ENCODE measurements around the gene NIM1K.
A peak's percentile ranks its signal among the peaks of the same experiment; 100 is the strongest.
"Not testable (repeated sequence)": the region's sequence is repeated elsewhere in the genome, so short reads cannot be mapped to it uniquely, and the experiment has no call there.

The NIM1K gene

DNA sequence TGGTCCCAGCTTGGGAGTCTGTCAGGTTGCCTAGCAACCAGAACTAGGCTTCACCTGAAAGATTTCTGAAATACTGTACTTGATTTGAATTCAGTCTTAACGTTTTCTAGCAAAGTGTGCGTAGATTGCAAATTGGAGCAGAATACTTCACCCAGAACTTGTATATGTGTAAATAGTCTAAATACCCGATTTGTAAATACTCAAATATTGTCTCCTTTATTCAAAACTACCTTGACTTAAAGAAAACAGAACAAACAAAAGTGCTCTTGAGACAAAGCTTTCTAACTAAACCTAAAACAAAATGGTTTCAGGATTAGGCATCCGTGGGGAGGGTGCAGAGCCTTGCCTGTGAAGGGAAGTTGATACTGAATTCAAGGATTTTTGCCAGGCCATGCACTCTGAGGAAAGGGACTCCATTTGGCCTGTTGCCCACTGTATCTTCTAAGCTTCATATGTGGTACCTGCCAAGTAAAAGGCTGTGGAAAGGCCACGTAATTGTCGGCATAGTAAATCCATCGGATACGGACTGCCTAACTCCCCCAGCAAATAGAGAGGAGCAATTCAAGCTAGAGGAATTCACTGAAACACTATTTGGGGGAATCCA is 121.9 kb downstream of the NIM1K start:
- DNase-seq, result no peak
- no peak for TF ChIP-seq GATA1 (IDR thresholded peaks at IDR 0.05; ENCODE audit: low read depth, low read length)
- no peak for TF ChIP-seq POLR2A (IDR thresholded peaks at IDR 0.05; ENCODE audit: low read length)

DNA sequence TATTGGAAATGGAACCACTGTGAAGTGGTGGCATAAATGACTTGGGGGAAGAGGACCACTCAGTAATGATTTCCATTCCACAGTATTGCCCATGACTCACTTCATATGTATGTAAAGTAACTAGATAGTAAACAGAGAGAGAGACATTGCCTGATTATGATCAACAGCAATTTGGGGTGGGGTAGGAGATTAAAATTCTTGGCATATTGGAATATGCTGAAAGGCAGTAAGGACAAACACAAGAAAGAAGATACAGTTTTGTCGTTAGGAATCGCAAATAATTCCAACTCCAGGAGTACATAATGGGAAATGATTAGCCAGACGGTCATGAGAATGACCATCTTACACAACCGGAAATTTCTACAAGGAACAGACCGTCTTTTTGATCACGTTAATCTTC is 122.7 kb downstream of the NIM1K start:
- DNase-seq, result no peak
- TF ChIP-seq POLR2A (IDR thresholded peaks at IDR 0.05; ENCODE audit: low read length) (no peak), GATA1 (IDR thresholded peaks at IDR 0.05; ENCODE audit: low read depth, low read length) (no peak)

DNA sequence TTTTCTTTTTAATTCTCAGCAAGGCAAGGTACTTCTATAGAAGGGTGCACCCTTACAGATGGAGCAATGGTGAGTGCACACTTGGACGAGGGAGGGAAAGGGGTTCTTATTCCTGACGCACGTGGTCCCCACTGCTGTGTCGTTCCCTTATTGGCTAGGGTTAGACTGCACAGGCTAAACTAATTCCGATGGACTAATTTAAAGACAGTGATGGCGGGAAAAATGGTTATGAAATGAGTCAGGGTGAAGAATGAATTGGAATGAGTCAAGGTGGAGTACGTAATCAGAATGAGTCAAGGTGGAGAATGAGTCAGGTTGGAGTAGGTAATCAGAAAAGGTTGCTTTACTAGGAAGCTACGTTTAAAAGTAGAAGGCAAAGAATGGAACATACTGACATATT is 123.2 kb downstream of the NIM1K start:
- TF ChIP-seq POLR2A (IDR thresholded peaks at IDR 0.05; ENCODE audit: low read length) (no peak), GATA1 (IDR thresholded peaks at IDR 0.05; ENCODE audit: low read depth, low read length) (no peak)

DNA sequence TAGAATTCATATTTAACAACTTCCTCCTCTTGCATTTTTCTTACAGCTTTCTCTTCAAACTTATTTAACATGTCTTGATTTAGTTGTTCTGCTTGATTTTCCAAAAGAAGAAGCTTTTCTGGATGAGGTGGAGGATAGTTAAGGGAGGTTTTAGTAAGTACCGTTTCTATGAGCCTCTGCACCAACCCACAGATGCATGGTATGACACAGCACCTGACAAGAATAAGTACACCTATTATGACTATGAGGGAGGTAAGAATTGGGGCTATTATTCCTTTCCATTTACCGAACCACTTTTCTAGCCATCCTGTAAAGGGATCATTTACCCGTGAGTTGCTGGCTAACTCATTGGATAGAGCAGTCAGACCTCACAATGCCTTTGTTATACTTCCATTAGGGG is 123.7 kb downstream of the NIM1K start:
- TF ChIP-seq POLR2A (IDR thresholded peaks at IDR 0.05; ENCODE audit: low read length) (no peak), GATA1 (IDR thresholded peaks at IDR 0.05; ENCODE audit: low read depth, low read length) (no peak)
- no peak for DNase-seq

More for the DNA sequence above, 123.2 kb downstream of the NIM1K start:
- peak in 1 of 2 experiments; percentile 11 for DNase-seq

DNA sequence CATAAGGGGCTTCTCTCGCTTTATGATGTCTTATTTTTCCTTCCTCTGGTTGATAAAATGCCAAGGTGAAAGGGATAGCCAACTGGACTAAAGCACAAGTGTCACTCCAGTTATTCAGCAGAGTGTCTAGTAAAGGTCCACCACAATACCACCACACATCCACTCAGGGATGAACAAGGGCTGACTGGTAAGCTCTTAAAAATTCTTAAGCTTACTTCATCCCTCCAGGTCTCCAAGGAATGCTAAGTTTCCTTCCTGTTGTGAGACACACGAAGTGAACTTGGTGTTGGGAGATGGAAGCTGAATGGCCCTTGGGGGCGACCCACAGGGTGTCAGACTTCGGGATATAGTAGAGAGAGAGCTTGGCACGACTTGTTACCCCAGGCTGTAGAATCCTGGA is 124.4 kb downstream of the NIM1K start:
- TF ChIP-seq GATA1 (IDR thresholded peaks at IDR 0.05; ENCODE audit: low read depth, low read length) (no peak), POLR2A (IDR thresholded peaks at IDR 0.05; ENCODE audit: low read length) (no peak)
- no peak for DNase-seq

DNA sequence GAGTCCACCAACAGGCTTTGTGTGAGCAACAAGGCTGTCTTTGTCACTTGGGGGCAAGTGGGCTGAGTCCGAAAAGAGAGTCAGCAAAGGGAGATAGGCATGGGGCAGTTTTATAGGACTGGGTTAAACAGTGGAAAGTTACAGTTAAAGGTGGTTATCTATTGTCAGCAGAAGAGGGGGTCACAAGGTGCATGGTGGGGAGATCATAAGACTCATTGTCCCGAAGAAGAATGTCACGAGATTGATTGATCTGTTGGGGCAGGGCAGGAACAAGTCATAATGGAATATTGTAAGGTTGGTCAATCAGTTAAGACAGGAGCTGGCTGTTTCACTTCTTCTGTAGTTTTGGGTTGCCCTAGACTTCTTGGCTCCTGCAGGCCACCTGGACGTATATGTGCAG is 128.8 kb downstream of the NIM1K start:
- DNase-seq, result peak; percentile 22 to 79
- TF ChIP-seq POLR2A (IDR thresholded peaks at IDR 0.05; ENCODE audit: low read length) (peak; percentile 12), GATA1 (IDR thresholded peaks at IDR 0.05; ENCODE audit: low read depth, low read length) (no peak)

DNA sequence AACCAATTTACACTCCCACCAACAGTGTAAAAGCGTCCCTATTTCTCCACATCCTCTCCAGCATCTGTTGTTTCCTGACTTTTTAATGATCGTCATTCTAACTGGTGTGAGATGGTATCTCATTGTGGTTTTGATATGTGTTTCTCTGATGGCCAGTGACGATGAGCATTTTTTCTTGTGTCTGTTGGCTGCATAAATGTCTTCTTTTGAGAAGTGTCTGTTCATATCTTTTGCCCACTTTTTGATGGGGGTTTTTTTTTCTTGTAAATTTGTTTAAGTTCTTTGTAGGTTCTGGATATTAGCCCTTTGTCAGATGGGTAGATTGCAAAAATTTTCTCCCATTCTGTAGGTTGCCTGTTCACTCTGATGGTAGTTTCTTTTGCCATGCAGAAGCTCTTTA is 131.5 kb downstream of the NIM1K start:
- not testable (repeated sequence) for DNase-seq

DNA sequence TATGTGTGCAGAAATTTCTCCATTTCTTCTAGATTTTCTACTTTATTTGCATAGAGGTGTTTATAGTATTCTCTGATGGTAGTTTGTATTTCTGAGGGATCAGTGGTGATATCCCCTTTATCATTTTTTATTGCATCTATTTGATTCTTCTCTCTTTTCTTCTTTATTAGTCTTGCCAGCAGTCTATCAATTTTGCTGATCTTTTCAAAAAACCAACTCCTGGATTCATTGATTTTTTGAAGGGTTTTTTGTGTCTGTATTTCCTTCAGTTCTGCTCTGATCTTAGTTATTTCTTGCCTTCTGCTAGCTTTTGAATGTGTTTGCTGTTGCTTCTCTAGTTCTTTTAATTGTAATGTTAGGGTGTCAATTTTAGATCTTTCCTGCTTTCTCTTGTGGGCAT is 133.6 kb downstream of the NIM1K start:
- DNase-seq, result not testable (repeated sequence)
